Adrenal gland (tissue), 12 donors: ENCODE results near the gene TNNI3. TPM values are rescaled to one million over a fixed set of nuclear protein-coding genes. Genes with fewer than 3 reads are reported as not detected.
A peak's percentile ranks its signal among the peaks of the same experiment; 100 is the strongest.
"Not testable (repeated sequence)": the region's sequence is repeated elsewhere in the genome, so short reads cannot be mapped to it uniquely, and the experiment has no call there.

Source experiments
- DNase-seq, 7 donors: peaks; one replicate each; pipeline ENCODE4 v3.0.0-alpha.2; 2019 to 2020
- H3K27ac ChIP-seq, 5 donors: fragments of 200-600 bp; sonication (generic) in 4 of 5; 1 replicate in 3 of 5; 2 replicates in 2 of 5; pipeline versions ENCODE4 v1.5.1 to v1.8.0; 2016 to 2020; ENCODE audit warnings: mild to moderate bottlenecking in 1 of 5
- H3K27me3 ChIP-seq: fragments of 200-600 bp; 2 replicates; pipeline ENCODE4 v1.8.0; 2021
- H3K36me3 ChIP-seq, 2 donors: fragments of 200-600 bp; replicated peaks in 1 of 2; 1 replicate in 1 of 2; 2 replicates in 1 of 2; pipeline versions ENCODE4 v1.5.1 to v1.8.0; 2018 to 2022
- H3K4me1 ChIP-seq, 2 donors: fragments of 200-600 bp; replicated peaks in 1 of 2; 1 replicate in 1 of 2; 2 replicates in 1 of 2; pipeline versions ENCODE4 v1.5.1 to v1.8.0; 2018 to 2021
- H3K4me3 ChIP-seq, 4 donors: fragments of 200-600 bp; sonication (generic) in 3 of 4; one replicate each; pipeline ENCODE4 v1.5.1; 2016 to 2018
- H3K9me3 ChIP-seq, 3 donors: fragments of 200-600 bp; sonication (generic) in 1 of 3; replicated peaks in 1 of 3; 1 replicate in 2 of 3; 2 replicates in 1 of 3; pipeline versions ENCODE4 v1.5.1 to v1.8.0; 2016 to 2021
- POLR2A ChIP-seq, 2 donors: fragments of 450-650 bp; IDR thresholded peaks; one replicate each; pipeline ENCODE4 v1.6.1; 2017; ENCODE audit warnings: antibody characterized with exemption in 2 of 2, mild to moderate bottlenecking in 2 of 2, moderate library complexity in 1 of 2
- WGBS, 4 donors: extraction: QIAGEN DNeasy Blood & Tissue Kit in 2 of 4; methylation state at CpG; one replicate each; pipeline versions ENCODE4 v1.1.5 to v1.1.7; 2013 to 2017; 5-methylcytosine and 5-hydroxymethylcytosine counted together
- intact Hi-C, 2 donors: fragments of 100-400 bp; cut with DNase I; formaldehyde crosslinking; loops; one replicate each; pipeline versions ENCODE4 v1.14.1 to v1.15.0; 2022 to 2023
- polyA plus RNA-seq, 3 donors: library from polyadenylated mRNA; stranded (reverse); fragments of 200-250 nt in 2 of 3; fragments of 350-450 nt in 1 of 3; fragmentation: Illumina TruSeq in 1 of 3; extraction: RNeasy Lipid Tissue Mini Kit (QIAGEN cat#74804) in 1 of 3; gene quantifications; one replicate each; pipeline ENCODE4 v1.2.3, GENCODE V29; 2013 to 2014
- total RNA-seq, 9 donors: library from RNA; depleted of rRNA in 4 of 9; stranded (reverse); fragments of >200 nt in 4 of 9; fragments of 120-200 nt in 1 of 9; fragmentation: NEBNext Ultra II Directional in 1 of 9; extraction: Animal tissue kit (Norgen Biotek cat#: 25700) in 1 of 9; gene quantifications; one replicate each; pipeline versions ENCODE4 v1.1.0 to v1.2.4, GENCODE V29; 2013 to 2023
- TF ChIP-seq, protein P1 (sequence below), 6 experiments: fragments of 450-650 bp in 4 of 6; fragments of 200-600 bp in 2 of 6; sonication (generic) in 1 of 6; IDR thresholded peaks; 1 replicate in 5 of 6; 2 replicates in 1 of 6; pipeline versions ENCODE4 v1.5.1 to v1.8.0; 2016 to 2021; ENCODE audit warnings: antibody characterized with exemption in 6 of 6, mild to moderate bottlenecking in 2 of 6, moderate library complexity in 1 of 6
- donor health status: healthy with polysubstance abuse.
- donor health status: Bipolar disorder and iron deficiency.
- donor health status: DM: yes; HTN: yes; CAD: no.
- donor health status: DM: no; HTN: no; CAD: no.
- donor health status: DM: no; HTN: no; CAD: no.
- donor health status: DM: yes; HTN: yes; CAD: no.

Gene TNNI3
- total and polyA plus RNA-seq, 12 donors: 0.51 to 461 (median 22.4) TPM; not detected in 6

DNA sequence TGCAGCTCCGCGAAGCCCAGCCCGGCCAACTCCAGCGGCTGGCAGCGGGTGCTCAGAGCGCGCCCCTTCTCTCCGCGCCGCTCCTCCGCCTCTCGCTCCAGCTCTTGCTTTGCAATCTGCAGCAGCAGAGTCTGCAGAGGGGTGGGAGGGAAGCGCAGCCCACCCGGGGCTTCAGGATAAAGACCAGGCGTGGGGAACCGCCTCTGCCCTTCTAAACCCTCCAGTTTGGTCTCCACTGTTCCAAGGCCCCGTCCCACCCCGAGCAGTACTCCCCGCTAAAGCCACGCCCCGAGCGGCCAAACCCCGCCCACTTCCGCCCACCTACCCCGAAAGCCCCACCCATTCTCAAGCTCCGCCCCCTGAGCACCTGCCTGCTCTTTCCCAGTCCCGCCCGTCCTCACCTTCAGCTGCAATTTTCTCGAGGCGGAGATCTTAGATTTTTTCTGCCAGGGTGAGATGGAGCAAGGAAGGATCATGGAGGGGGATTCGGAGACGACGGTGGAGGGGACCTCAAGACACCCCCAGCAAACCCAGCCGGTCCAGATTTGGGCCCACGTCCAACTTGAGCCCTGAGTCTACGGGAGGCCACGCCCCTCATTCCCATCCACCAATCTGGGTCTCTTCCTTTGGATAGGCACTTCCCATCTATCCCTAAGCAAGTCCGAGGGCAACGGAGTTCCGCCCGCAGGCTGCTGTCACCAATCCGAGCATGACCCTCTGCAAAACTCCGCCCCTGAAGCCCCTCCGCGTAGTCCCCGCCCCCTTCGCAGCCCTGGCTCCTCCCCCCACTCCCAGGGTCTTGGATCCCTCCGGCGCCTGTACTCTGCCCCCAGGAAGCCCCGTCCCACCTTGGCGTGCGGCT, 1.1 kb downstream of the TNNI3 start:
- Histone ChIP-seq H3K4me3 (peak overlapping the region in 1 of 4 donors; percentile 18), H3K27ac (no peak overlapping the region), H3K27me3 (peaks cover 16% of the 10 kb centered on the region), H3K9me3 (no peaks in the 10 kb centered on the region), H3K4me1 (peaks cover 0 to 4% of the 10 kb centered on the region in 2 donors), H3K36me3 (no peaks in the 10 kb centered on the region)
- intact Hi-C loops: no loop called here
- WGBS, 4 donors: 2 to 15% (median 8%) methylated on average over 28 to 52 of the region's 52 CpGs
- DNase-seq: peak in 4 of 7 donors; percentile 27 to 89 (median 60)
- TF ChIP-seq, protein P1, sequence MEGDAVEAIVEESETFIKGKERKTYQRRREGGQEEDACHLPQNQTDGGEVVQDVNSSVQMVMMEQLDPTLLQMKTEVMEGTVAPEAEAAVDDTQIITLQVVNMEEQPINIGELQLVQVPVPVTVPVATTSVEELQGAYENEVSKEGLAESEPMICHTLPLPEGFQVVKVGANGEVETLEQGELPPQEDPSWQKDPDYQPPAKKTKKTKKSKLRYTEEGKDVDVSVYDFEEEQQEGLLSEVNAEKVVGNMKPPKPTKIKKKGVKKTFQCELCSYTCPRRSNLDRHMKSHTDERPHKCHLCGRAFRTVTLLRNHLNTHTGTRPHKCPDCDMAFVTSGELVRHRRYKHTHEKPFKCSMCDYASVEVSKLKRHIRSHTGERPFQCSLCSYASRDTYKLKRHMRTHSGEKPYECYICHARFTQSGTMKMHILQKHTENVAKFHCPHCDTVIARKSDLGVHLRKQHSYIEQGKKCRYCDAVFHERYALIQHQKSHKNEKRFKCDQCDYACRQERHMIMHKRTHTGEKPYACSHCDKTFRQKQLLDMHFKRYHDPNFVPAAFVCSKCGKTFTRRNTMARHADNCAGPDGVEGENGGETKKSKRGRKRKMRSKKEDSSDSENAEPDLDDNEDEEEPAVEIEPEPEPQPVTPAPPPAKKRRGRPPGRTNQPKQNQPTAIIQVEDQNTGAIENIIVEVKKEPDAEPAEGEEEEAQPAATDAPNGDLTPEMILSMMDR (IDR thresholded peaks at IDR 0.05): no peak
- TF ChIP-seq POLR2A (IDR thresholded peaks at IDR 0.05): no peak

DNA sequence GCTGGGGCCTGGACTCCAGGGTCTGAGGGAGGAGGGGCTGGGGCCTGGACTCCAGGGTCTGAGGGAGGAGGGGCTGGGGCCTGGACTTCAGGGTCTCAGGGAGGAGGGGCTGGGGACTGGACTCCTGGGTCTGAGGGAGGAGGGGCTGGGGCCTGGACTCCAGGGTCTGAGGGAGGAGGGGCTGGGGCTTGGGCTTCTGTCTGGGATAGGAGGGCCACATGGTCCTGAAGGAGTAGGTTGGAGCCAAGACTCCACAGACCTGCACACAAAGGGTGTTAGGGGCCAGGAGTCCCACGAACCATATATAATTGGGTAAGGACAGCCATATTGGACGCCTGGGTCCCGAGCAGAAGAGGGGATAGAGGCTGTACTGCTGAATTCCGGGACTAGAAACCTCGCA, 1.7 kb downstream of the TNNI3 start:
- Histone ChIP-seq H3K27me3 (peaks cover 11% of the 10 kb centered on the region), H3K4me3 (peak overlapping the region in 1 of 4 donors; percentile 18)
- 0 to 7% (median 3%) methylated on average over 1 to 5 of the region's 5 CpGs; no CpG with 5 or more reads in 1 of the 4 donors for WGBS, 4 donors
- H3K36me3 ChIP-seq, H3K9me3 ChIP-seq, DNase-seq, H3K27ac ChIP-seq, H3K4me1 ChIP-seq, intact Hi-C loops: not testable (repeated sequence)

DNA sequence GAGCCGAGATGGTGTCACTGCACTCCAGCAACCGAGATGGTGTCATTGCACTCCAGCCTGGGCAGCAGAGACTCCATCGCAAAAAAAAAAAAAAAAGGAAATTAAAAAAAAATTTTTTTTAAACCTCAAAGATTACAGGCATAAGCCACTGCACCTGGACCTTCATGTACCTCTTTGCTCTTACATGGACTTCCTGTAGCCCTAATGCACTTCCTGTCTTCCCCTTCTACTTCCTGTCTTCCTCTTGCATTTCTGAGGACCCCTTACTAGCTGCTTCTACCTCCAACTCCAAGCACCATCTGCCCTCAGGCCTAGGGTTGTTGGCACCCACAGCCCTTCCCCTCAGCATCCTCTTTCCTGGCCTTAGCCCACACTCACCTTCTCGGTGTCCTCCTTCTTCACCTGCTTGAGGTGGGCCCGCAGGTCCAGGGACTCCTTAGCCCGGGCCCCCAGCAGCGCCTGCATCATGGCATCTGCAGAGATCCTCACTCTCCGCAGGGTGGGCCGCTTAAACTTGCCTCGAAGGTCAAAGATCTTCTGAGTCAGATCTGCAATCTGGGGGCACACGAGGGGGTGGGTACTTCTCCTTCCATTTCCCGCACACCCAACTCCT, 3.8 kb downstream of the TNNI3 start:
- Histone ChIP-seq H3K27ac (no peak overlapping the region), H3K36me3 (no peaks in the 10 kb centered on the region), H3K4me3 (no peak overlapping the region), H3K4me1 (peaks cover 0 to 4% of the 10 kb centered on the region in 2 donors), H3K27me3 (peaks cover 11% of the 10 kb centered on the region), H3K9me3 (no peaks in the 10 kb centered on the region)
- intact Hi-C loops: no loop called here
- no peak for TF ChIP-seq POLR2A (IDR thresholded peaks at IDR 0.05)
- TF ChIP-seq, protein P1 (IDR thresholded peaks at IDR 0.05): no peak
- WGBS, 4 donors: 81 to 88% (median 84%) methylated on average over 12 of the region's 12 CpGs
- no peak for DNase-seq

DNA sequence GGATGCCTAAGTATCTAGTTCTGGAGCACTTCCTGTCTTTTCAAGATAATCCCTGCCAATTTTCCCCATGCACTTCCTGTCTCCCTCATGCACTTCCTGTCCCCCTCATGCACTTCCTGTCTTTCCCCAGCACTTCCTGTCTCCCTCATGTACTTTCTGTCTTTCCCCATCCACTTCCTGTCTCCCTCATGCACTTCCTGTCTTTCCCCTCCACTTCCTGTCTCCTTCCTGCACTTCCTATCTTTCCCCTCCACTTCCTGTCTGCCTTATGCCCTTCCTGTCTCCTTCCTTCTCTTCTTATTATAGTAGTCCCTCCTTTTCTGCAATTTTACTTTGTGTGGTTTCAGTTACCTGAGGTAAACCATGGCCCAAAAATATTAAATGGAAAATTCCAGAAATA, 5.5 kb downstream of the TNNI3 start:
- Histone ChIP-seq H3K4me1 (peaks cover 0 to 4% of the 10 kb centered on the region in 2 donors), H3K9me3 (no peaks in the 10 kb centered on the region), H3K27ac (no peak overlapping the region), H3K36me3 (no peaks in the 10 kb centered on the region), H3K4me3 (no peak overlapping the region), H3K27me3 (peaks cover 6% of the 10 kb centered on the region)
- intact Hi-C loops: no loop called here
- no peak for TF ChIP-seq POLR2A (IDR thresholded peaks at IDR 0.05)
- TF ChIP-seq, protein P1 (IDR thresholded peaks at IDR 0.05): no peak
- no peak for DNase-seq
